Measurements from ENCODE around the gene APH1A. TPM values are rescaled to one million over a fixed set of nuclear protein-coding genes. Genes with fewer than 3 reads are reported as not detected.

APH1A gene
- total RNA-seq, 1 donor from 2014 or later, result 135 TPM

GRCh38 chr1:150259217-150259616 is 9.6 kb downstream of the APH1A start:
- no peaks in the 10 kb centered on the region for H3K9me3 ChIP-seq
- H3K4me3 ChIP-seq, result no peak overlapping the region
- intact Hi-C loops (cut with DNase I), result no loop called here
- peaks cover under 1% of the 10 kb centered on the region for H3K36me3 ChIP-seq
- no peak overlapping the region for H3K27ac ChIP-seq
- no peak for TF ChIP-seq CTCF (IDR thresholded peaks at IDR 0.05)
- peaks cover 5% of the 10 kb centered on the region for H3K27me3 ChIP-seq
- peaks cover 13% of the 10 kb centered on the region for H3K4me1 ChIP-seq
- peak; percentile 60 for DNase-seq
- no peak for ATAC-seq

GRCh38 chr1:150257624-150258585 is 10.9 kb downstream of the APH1A start, which contains the start of gene CA14:
Gene CA14 (plus strand): TSS chr1:150257774. CDS start chr1:150258129, 355 bp downstream.
- TF ChIP-seq CTCF (IDR thresholded peaks at IDR 0.05), result no peak
- intact Hi-C loops (cut with DNase I), result no loop called here
- ATAC-seq (no peak), DNase-seq (peak; percentile 49)
- no peak within 1 kb of the TSS for H3K27ac ChIP-seq
- no peak within 1 kb of the TSS for H3K4me3 ChIP-seq
- H3K36me3 ChIP-seq, result no peaks in the 10 kb centered on the region
- H3K4me1 ChIP-seq, result peaks cover 13% of the 10 kb centered on the region
- no peaks in the 10 kb centered on the region for H3K9me3 ChIP-seq
- peaks cover 5% of the 10 kb centered on the region for H3K27me3 ChIP-seq

- H3K27me3 ChIP-seq, result peaks cover 5% of the 10 kb centered on the region
- intact Hi-C loops (cut with DNase I), result no loop called here
- DNase-seq, result peak; percentile 46
- no peak overlapping the region for H3K4me3 ChIP-seq
- H3K4me1 ChIP-seq, result peaks cover 13% of the 10 kb centered on the region
- H3K36me3 ChIP-seq, result no peaks in the 10 kb centered on the region
- ATAC-seq, result no peak
- no peaks in the 10 kb centered on the region for H3K9me3 ChIP-seq
- no peak for TF ChIP-seq CTCF (IDR thresholded peaks at IDR 0.05)
- no peak overlapping the region for H3K27ac ChIP-seq
Observed at GRCh38 chr1:150256554-150257341, 12.1 kb downstream of the APH1A start.

- intact Hi-C loops (cut with DNase I), result no loop called here
- Histone ChIP-seq H3K4me1 (peaks cover 13% of the 10 kb centered on the region), H3K36me3 (no peaks in the 10 kb centered on the region), H3K27me3 (peaks cover 5% of the 10 kb centered on the region), H3K27ac (peak overlapping the region; percentile 72), H3K9me3 (no peaks in the 10 kb centered on the region), H3K4me3 (peak overlapping the region; percentile 40)
- DNase-seq, result no peak
- no peak for TF ChIP-seq CTCF (IDR thresholded peaks at IDR 0.05)
- no peak for ATAC-seq
Observed at GRCh38 chr1:150256198-150256553, 12.6 kb downstream of the APH1A start.

- Histone ChIP-seq H3K36me3 (no peaks in the 10 kb centered on the region), H3K4me3 (no peak overlapping the region), H3K4me1 (no peaks in the 10 kb centered on the region), H3K27me3 (no peaks in the 10 kb centered on the region), H3K27ac (no peak overlapping the region), H3K9me3 (no peaks in the 10 kb centered on the region)
- intact Hi-C loops (cut with DNase I), result no loop called here
- no peak for TF ChIP-seq CTCF (IDR thresholded peaks at IDR 0.05)
- DNase-seq (no peak), ATAC-seq (no peak)
Observed at GRCh38 chr1:150249936-150250335, 18.9 kb downstream of the APH1A start.

Data from upper lobe of right lung (tissue), 1 donor.